Heart left ventricle (tissue), 13 donors: ENCODE results near the gene MCTP1.

Experiments used
- CTCF ChIP-seq, 12 donors: fragments of 200-600 bp; sonication (generic) in 4 of 12; IDR thresholded peaks; one replicate each; pipeline versions ENCODE4 v1.5.0 to v1.8.0; 2018 to 2022; ENCODE audit warnings: antibody characterized with exemption in 12 of 12, mild to moderate bottlenecking in 5 of 12
- POLR2A ChIP-seq, 2 donors: fragments of 450-650 bp; IDR thresholded peaks; one replicate each; pipeline ENCODE4 v1.6.1; 2017; ENCODE audit warnings: antibody characterized with exemption in 2 of 2, mild to moderate bottlenecking in 2 of 2, moderate library complexity in 2 of 2
- donor health status: ischemic (EF 13 %, LVEDD 7.1; RV severe dilation, severe dysfunction).
- donor health status: DM: no; HTN: yes; CAD: no.
- donor health status: DM: no; HTN: no; CAD: no.
- donor health status: ischemic (EF 25% LVEDD 6.9; RV normal size, moderate dysfunction).
- donor health status: ischemic (EF 25% LVEDD 5.7; RV mildly dilated, moderate dysfunction).
- donor health status: ischemic (EF 35%, LVEDD 5.7; RV mildly dilated, moderate dysfunction).
- donor health status: nonischemic (EF 11% LVEDD 7.7; RV severe dilation, severe dysfunction).
- donor health status: DM: yes; HTN: yes; CAD: no.
- donor health status: PGD.
- donor health status: ischemic (EF 29% LVEDD 5.4; RV normal size, mild dysfunction).
- donor health status: nonischemic (EF 23%, LVEDD 6.1; RV moderate dilation, normal function).

GRCh38 chr5:94808497-94808896, 476.4 kb downstream of the MCTP1 start:
- no peak for TF ChIP-seq CTCF (IDR thresholded peaks at IDR 0.05)
- TF ChIP-seq POLR2A (IDR thresholded peaks at IDR 0.05): no peak
